ENCODE data around the gene PCDHGB5. TPM values are rescaled to one million over a fixed set of nuclear protein-coding genes. Genes with fewer than 3 reads are reported as not detected.

PCDHGB5 gene
- polyA plus RNA-seq, 1 experiment, result 12.5 TPM

DNA sequence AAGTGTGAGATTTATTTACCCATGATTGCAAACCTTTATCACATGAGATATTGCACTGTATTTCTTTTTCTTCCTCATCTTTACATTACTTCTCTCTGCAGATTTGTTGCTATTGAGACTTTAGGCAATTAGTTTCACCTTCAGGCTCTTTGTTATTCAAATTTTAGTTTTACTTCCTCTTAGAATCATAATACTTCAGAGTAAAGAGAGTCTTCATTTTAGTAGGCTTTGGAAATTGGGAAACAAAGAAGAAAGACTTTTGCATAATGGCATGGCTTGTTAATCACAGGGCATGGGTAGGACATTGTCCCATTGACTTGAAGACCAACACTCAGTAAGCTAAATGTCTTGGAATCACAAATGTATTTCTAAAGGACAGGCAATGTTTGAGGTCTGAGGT is 35.0 kb upstream of the PCDHGB5 start:
- ChIA-PET POLR2A (no interaction called here), CTCF (interaction anchor here (1.0 to 1.7 kb wide), 2 partner anchors 24 to 201 kb away, joined by 3 to 5 read pairs; partner anchors contain the start of gene PCDHGA2)
- no peak overlapping the region for H3K4me3 ChIP-seq (ENCODE audit: low read depth, low read length)
- no peak for DNase-seq (ENCODE audit: low read depth, low spot score)
- H3K27ac ChIP-seq (ENCODE audit: low read depth, low read length), result no peak overlapping the region
- TF ChIP-seq, protein P1, sequence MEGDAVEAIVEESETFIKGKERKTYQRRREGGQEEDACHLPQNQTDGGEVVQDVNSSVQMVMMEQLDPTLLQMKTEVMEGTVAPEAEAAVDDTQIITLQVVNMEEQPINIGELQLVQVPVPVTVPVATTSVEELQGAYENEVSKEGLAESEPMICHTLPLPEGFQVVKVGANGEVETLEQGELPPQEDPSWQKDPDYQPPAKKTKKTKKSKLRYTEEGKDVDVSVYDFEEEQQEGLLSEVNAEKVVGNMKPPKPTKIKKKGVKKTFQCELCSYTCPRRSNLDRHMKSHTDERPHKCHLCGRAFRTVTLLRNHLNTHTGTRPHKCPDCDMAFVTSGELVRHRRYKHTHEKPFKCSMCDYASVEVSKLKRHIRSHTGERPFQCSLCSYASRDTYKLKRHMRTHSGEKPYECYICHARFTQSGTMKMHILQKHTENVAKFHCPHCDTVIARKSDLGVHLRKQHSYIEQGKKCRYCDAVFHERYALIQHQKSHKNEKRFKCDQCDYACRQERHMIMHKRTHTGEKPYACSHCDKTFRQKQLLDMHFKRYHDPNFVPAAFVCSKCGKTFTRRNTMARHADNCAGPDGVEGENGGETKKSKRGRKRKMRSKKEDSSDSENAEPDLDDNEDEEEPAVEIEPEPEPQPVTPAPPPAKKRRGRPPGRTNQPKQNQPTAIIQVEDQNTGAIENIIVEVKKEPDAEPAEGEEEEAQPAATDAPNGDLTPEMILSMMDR (IDR thresholded peaks at IDR 0.05; ENCODE audit: low read depth, low read length), result no peak
- H3K9me3 ChIP-seq (ENCODE audit: control insufficient read depth, insufficient read depth, low read length), result peaks cover 61% of the 10 kb centered on the region
- peaks cover 32% of the 10 kb centered on the region for H3K27me3 ChIP-seq (ENCODE audit: control insufficient read depth, insufficient read depth, low read length)

DNA sequence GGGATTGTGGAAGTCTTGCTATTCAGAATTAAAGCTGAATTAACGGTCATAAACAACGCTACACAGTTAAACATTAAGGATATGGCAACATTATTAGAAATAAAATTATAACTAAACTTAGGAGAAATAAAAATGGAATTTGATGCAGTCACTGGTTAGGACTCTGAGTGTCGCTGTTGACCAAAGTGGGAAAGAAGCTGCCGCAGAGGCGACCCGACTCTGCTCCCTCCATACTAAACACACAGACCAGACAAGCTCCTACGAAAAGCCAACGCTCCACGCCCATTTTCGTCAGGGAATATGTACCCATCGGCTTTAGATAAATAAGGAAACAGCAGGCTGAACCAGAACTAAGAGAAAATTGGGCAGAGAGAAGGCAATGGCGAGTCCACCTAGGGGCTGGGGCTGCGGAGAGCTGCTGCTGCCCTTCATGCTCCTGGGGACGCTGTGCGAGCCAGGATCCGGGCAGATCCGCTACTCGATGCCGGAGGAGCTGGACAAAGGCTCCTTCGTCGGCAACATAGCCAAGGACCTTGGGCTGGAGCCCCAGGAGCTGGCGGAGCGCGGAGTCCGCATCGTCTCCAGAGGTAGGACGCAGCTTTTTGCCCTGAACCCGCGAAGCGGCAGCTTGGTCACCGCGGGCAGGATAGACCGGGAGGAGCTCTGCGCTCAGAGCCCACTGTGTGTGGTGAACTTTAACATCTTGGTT is 33.6 kb upstream of the PCDHGB5 start, which contains the start of gene PCDHGA5:
Gene PCDHGA5 (plus strand): TSS at position 211 of the 709 bp plus-strand sequence. CDS start 169 bp downstream, at position 380.
- Histone ChIP-seq H3K27me3 (ENCODE audit: control insufficient read depth, insufficient read depth, low read length) (peaks cover 32% of the 10 kb centered on the region), H3K4me3 (ENCODE audit: low read depth, low read length) (peak within 1 kb of the TSS; percentile 10; the same call in 1 of the 2 replicates), H3K9me3 (ENCODE audit: control insufficient read depth, insufficient read depth, low read length) (peaks cover 59% of the 10 kb centered on the region), H3K27ac (ENCODE audit: low read depth, low read length) (no peak within 1 kb of the TSS)
- no peak for DNase-seq (ENCODE audit: low read depth, low spot score)
- CTCF ChIA-PET, result interaction anchor here (0.7 to 2.0 kb wide), 6 partner anchors 34 to 204 kb away, joined by 3 to 11 read pairs (median 4); partner anchors contain the start of gene PCDHGA1
- POLR2A ChIA-PET, result no interaction called here
- TF ChIP-seq, protein P1 (IDR thresholded peaks at IDR 0.05; ENCODE audit: low read depth, low read length), result peak; percentile 10; the same call in 1 of the 2 replicates

DNA sequence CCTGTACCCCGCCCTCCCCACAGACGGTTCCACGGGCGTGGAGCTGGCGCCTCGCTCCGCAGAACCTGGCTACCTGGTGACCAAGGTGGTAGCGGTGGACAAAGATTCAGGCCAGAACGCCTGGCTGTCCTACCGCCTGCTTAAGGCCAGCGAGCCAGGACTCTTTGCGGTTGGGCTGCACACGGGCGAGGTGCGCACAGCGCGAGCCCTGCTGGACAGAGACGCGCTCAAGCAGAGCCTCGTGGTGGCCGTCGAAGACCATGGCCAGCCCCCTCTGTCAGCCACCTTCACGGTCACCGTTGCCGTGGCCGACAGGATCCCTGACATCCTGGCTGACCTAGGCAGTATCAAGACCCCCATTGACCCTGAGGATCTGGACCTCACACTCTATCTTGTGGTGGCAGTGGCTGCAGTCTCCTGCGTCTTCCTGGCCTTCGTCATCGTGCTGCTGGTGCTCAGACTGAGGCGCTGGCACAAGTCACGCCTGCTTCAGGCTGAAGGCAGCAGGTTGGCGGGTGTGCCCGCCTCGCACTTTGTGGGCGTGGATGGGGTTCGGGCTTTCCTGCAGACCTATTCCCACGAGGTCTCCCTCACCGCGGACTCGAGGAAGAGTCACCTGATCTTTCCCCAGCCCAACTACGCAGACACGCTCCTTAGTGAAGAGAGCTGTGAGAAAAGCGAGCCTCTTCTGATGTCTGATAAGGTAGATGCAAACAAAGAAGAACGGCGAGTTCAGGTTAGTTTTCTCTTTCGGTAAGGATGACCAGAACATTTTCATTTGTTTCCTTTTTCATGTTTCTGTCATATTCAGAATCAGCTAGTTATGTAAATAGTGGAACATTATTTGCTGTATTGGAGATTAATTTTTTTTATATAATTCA is 31.5 kb upstream of the PCDHGB5 start:
- POLR2A ChIA-PET, result no interaction called here
- CTCF ChIA-PET, result interaction anchor here (1.0 kb wide), 1 partner anchor 201 kb away, joined by 3 read pairs; no protein-coding TSS in a partner anchor
- TF ChIP-seq, protein P1 (IDR thresholded peaks at IDR 0.05; ENCODE audit: low read depth, low read length), result no peak
- H3K9me3 ChIP-seq (ENCODE audit: control insufficient read depth, insufficient read depth, low read length), result peaks cover 57% of the 10 kb centered on the region
- DNase-seq (ENCODE audit: low read depth, low spot score), result no peak
- H3K4me3 ChIP-seq (ENCODE audit: low read depth, low read length), result no peak overlapping the region
- H3K27me3 ChIP-seq (ENCODE audit: control insufficient read depth, insufficient read depth, low read length), result peaks cover 29% of the 10 kb centered on the region
- H3K27ac ChIP-seq (ENCODE audit: low read depth, low read length), result no peak overlapping the region

DNA sequence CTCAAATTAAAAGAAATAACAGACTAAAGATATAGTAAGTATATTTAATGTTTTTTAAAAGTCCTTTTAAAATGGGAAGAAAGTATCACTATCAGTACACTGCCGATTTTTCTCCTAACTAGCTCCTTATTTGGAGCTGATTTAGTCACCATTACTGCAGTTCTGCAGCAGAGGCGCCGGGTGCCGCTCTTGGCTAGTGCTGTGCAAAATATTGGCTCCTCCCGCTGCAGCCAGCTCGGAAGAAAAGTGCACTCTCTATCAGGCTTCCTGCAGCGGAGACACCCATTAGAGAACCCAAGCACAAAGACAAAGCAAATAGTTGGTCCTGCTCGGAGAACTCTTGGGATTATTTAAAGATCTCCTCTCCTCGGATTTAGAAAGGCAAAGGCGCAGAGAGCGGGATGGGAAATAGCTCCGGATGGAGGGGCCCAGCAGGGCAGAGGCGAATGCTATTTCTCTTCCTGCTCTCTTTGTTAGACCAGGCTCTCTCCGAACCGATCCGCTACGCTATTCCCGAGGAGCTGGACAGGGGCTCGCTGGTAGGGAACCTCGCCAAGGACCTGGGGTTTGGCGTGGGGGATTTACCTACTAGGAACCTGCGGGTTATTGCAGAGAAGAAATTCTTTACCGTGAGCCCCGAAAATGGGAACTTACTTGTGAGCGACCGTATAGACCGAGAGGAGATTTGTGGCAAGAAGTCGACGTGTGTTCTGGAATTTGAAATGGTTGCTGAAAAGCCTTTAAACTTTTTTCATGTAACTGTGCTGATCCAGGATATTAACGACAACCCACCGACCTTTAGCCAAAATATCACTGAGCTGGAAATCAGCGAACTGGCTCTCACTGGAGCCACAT is 27.5 kb upstream of the PCDHGB5 start, which contains the start of gene PCDHGB3:
Gene PCDHGB3 (plus strand): TSS at position 249 of the 855 bp plus-strand sequence. CDS start 153 bp downstream, at position 402.
- TF ChIP-seq, protein P1 (IDR thresholded peaks at IDR 0.05; ENCODE audit: low read depth, low read length), result peak; percentile 48
- ChIA-PET CTCF (interaction anchor here (0.5 to 3.8 kb wide), 32 partner anchors 9 to 228 kb away, joined by 3 to 105 read pairs (median 4); partner anchors contain the start of genes PCDHB14, PCDHGA1, PCDHGA10 and PCDHGA11), POLR2A (interaction anchor here (0.7 to 1.2 kb wide), 3 partner anchors 10 to 194 kb away, joined by 3 to 4 read pairs (median 3); no protein-coding TSS in a partner anchor)
- Histone ChIP-seq H3K27me3 (ENCODE audit: control insufficient read depth, insufficient read depth, low read length) (peaks cover 16% of the 10 kb centered on the region), H3K9me3 (ENCODE audit: control insufficient read depth, insufficient read depth, low read length) (peaks cover 65% of the 10 kb centered on the region), H3K4me3 (ENCODE audit: low read depth, low read length) (peak within 1 kb of the TSS; percentile 47), H3K27ac (ENCODE audit: low read depth, low read length) (no peak within 1 kb of the TSS)
- DNase-seq (ENCODE audit: low read depth, low spot score), result no peak
